Activated CD4-positive, alpha-beta T cell treated with anti-CD3 and anti-CD28 coated beads, Interleukin-2, amount 10 ng/mL, durations not matched to agents 24 days and 14 days (primary cell): ENCODE results near the gene MAP3K1. TPM values are rescaled to one million over a fixed set of nuclear protein-coding genes. Genes with fewer than 3 reads are reported as not detected.

Experiments used
- DNase-seq: peaks from one replicate; pipeline ENCODE4 v3.0.0; 2022
- H3K27ac Mint-ChIP-seq: one replicate; pipeline ENCODE4 v1.8.0; 2022; ENCODE audit warnings: mild to moderate bottlenecking, mixed read lengths
- H3K27me3 Mint-ChIP-seq: one replicate; pipeline ENCODE4 v1.8.0; 2022; ENCODE audit warnings: mixed read lengths
- H3K36me3 Mint-ChIP-seq: one replicate; pipeline ENCODE4 v1.8.0; 2022; ENCODE audit warnings: low read depth, mild to moderate bottlenecking, mixed read lengths
- H3K4me1 Mint-ChIP-seq: one replicate; pipeline ENCODE4 v1.8.0; 2021; ENCODE audit warnings: mixed read lengths
- H3K4me3 Mint-ChIP-seq: one replicate; pipeline ENCODE4 v1.8.0; 2022; ENCODE audit warnings: mild to moderate bottlenecking, moderate library complexity, mixed read lengths
- H3K9me3 Mint-ChIP-seq: one replicate; pipeline ENCODE4 v1.8.0; 2021; ENCODE audit warnings: mixed read lengths
- intact Hi-C: fragments of 100-400 bp; cut with micrococcal nuclease; formaldehyde crosslinking; loops from one replicate; pipeline ENCODE4 v1.15.1; 2023
- total RNA-seq: library from RNA; stranded (reverse); gene quantifications from 2 replicates; pipeline ENCODE4 v1.2.3, GENCODE V29; 2022

Gene MAP3K1
- total RNA-seq, 1 donor from 2014 or later: 27.6 TPM

DNA sequence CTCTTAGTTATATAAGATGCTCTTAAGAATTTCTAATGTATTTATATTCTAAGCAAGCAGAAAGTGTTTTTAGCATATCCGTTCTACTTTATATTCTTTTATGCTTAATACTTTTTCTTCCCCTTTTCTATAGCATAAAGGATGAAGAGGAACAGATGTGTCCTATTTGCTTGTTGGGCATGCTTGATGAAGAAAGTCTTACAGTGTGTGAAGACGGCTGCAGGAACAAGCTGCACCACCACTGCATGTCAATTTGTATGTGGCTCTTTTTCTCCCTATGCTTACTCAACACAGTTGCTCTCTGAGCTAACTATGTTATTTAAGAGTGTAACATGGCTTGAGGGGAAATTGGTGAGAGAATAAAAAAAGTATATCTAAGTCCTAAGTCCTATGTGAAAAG, 56.4 kb downstream of the MAP3K1 start:
- Mint-ChIP-seq H3K4me3 (no peak overlapping the region), H3K4me1 (peaks cover 14% of the 10 kb centered on the region), H3K9me3 (no peaks in the 10 kb centered on the region), H3K36me3 (peaks cover 55% of the 10 kb centered on the region), H3K27ac (no peak overlapping the region), H3K27me3 (no peaks in the 10 kb centered on the region)
- DNase-seq: no peak
- intact Hi-C loops: no loop called here

DNA sequence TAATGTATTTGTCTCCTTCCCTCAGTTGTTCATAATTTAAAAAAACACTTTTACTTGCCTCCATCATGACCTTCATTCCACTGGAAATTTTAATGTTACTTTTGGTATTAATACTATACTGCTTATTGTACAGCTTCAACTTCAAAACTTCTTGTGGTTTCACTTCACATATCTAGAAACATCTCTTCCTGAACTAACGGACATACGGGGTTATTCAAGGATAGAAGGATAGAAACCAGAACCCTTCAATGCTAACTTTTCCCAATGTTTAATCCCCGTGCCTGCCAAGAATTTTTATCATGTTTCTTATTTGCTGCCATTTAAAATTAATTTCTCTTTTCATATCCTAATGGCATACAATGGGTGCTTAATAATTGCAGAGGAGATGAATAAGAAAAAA, 57.7 kb downstream of the MAP3K1 start:
- no peak for DNase-seq
- H3K4me3 Mint-ChIP-seq: no peak overlapping the region
- H3K4me1 Mint-ChIP-seq: peaks cover 14% of the 10 kb centered on the region
- peaks cover 61% of the 10 kb centered on the region for H3K36me3 Mint-ChIP-seq
- peak overlapping the region; percentile 32 for H3K27ac Mint-ChIP-seq
- H3K27me3 Mint-ChIP-seq: no peaks in the 10 kb centered on the region
- no peaks in the 10 kb centered on the region for H3K9me3 Mint-ChIP-seq
- intact Hi-C loops: no loop called here

DNA sequence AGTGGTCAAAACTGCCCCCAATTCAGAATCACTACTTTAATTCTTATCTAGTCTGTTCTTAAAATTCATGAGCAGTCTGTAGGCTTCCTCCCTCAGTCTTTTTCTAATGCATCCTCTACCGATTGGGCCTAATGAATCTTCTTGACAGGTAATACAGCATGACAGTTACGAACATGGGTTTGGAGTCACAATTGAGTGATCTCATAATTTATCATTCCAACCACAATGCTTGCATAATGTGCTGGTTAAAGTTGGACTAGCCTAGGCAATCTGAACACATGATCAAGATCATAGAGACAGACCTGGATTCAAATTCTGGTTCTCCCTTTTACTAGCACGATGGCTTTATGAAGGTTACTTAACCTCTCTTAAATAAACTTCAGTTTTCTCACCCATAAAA, 61.0 kb downstream of the MAP3K1 start:
- Mint-ChIP-seq H3K4me3 (no peak overlapping the region), H3K36me3 (peaks cover 68% of the 10 kb centered on the region), H3K4me1 (peaks cover 13% of the 10 kb centered on the region), H3K27me3 (no peaks in the 10 kb centered on the region), H3K9me3 (no peaks in the 10 kb centered on the region), H3K27ac (no peak overlapping the region)
- intact Hi-C loops: no loop called here
- no peak for DNase-seq

DNA sequence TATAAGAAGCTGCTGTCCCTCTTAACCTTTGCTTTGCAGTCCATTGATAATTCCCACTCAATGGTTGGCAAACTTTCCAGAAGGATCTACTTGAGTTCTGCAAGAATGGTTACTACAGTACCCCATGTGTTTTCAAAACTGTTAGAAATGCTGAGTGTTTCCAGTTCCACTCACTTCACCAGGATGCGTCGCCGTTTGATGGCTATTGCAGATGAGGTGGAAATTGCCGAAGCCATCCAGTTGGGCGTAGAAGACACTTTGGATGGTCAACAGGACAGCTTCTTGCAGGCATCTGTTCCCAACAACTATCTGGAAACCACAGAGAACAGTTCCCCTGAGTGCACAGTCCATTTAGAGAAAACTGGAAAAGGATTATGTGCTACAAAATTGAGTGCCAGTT, 66.2 kb downstream of the MAP3K1 start:
- DNase-seq: no peak
- H3K27ac Mint-ChIP-seq: no peak overlapping the region
- peaks cover 6% of the 10 kb centered on the region for H3K4me1 Mint-ChIP-seq
- intact Hi-C loops: no loop called here
- H3K27me3 Mint-ChIP-seq: no peaks in the 10 kb centered on the region
- peaks cover 73% of the 10 kb centered on the region for H3K36me3 Mint-ChIP-seq
- no peaks in the 10 kb centered on the region for H3K9me3 Mint-ChIP-seq
- H3K4me3 Mint-ChIP-seq: no peak overlapping the region

DNA sequence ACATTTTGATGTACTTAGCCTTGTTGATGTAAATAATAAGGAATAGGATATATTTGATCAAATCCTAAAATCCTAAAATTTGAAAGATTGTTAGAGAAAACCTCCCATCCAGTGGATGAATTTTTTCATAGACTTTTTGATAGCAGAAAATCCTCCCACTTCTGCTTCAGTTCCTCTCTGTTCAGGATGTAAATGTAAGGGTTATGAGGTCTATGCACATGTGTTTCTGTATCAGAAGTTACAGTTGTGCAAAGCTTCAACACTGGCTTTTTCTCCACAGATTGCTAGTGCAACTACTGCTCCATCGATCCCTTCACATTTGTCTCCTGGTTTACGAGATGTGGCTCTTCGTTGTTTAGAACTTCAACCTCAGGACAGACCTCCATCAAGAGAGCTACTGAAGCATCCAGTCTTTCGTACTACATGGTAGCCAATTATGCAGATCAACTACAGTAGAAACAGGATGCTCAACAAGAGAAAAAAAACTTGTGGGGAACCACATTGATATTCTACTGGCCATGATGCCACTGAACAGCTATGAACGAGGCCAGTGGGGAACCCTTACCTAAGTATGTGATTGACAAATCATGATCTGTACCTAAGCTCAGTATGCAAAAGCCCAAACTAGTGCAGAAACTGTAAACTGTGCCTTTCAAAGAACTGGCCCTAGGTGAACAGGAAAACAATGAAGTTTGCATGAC, 78.1 kb downstream of the MAP3K1 start:
- Mint-ChIP-seq H3K27me3 (no peaks in the 10 kb centered on the region), H3K4me3 (no peak overlapping the region), H3K4me1 (peaks cover 9% of the 10 kb centered on the region), H3K9me3 (no peaks in the 10 kb centered on the region), H3K27ac (no peak overlapping the region), H3K36me3 (peaks cover 65% of the 10 kb centered on the region)
- no peak for DNase-seq
- intact Hi-C loops: no loop called here

DNA sequence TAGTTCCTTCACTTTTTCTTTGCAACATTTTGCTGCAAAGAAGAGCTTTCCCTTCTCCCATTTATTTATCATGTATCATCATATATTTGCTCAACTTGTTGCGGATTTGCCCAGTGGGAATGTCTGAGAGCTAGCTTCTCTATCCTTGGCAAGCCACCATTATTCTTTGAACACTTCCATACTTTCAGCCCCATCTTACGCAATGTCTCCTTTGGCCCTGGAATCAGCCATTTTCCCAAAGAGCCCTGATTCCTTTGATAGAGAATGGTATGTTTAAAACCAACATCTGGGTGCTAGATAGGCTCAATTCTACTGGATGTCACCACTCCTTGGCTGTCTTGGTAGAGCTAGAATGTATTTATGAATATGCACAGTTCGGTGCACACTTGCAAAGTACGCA, 81.4 kb downstream of the MAP3K1 start:
- Mint-ChIP-seq H3K27ac (no peak overlapping the region), H3K4me3 (no peak overlapping the region), H3K36me3 (peaks cover 39% of the 10 kb centered on the region), H3K9me3 (no peaks in the 10 kb centered on the region), H3K27me3 (no peaks in the 10 kb centered on the region), H3K4me1 (peaks cover 6% of the 10 kb centered on the region)
- intact Hi-C loops: no loop called here
- DNase-seq: no peak

DNA sequence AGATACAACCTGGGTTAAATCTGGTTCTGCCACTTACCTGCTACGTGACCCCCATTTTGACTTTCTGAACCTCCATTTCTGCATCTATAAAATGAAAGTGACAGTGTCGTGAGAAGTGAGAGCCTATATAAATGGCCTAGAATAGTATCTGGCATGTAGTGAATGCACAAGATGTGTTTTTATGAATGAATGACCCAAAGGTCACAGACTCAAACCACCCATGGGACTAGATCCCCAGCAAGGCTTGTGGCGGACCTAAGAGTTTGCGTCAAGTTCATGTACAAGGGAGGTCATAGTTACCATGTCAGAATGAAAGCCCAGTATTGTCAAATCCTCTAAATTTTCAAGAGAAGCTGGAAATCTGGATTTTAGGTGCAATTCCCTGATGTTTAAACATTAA, 82.9 kb downstream of the MAP3K1 start:
- H3K4me3 Mint-ChIP-seq: no peak overlapping the region
- H3K9me3 Mint-ChIP-seq: no peaks in the 10 kb centered on the region
- H3K36me3 Mint-ChIP-seq: peaks cover 29% of the 10 kb centered on the region
- H3K27me3 Mint-ChIP-seq: peaks cover 2% of the 10 kb centered on the region
- H3K4me1 Mint-ChIP-seq: peaks cover 6% of the 10 kb centered on the region
- no peak overlapping the region for H3K27ac Mint-ChIP-seq
- intact Hi-C loops: no loop called here
- DNase-seq: no peak

DNA sequence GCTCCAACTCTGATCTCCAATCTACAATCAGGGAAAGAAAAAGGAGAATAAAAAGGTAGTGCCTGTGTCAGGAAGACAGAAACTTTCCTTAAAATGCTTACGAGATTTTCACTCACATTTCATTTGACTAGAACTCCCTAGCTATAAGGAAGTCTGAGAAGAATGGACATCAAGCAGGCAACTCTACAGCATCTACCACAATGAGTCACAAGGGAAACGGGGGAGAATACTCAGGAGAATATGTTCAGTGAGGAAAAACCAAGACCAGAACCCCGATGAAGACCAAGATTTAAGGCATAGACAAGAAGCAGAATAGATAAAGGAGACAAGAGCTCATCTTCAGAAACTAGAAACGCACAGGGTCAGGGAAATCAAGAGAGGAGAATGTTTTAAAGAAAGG, 85.0 kb downstream of the MAP3K1 start:
- peaks cover 2% of the 10 kb centered on the region for H3K4me1 Mint-ChIP-seq
- H3K27ac Mint-ChIP-seq: no peak overlapping the region
- H3K27me3 Mint-ChIP-seq: peaks cover 14% of the 10 kb centered on the region
- intact Hi-C loops: loop anchor here (2.0 to 5.0 kb wide), 2 partner anchors 276 to 628 kb away; no protein-coding TSS in a partner anchor
- H3K4me3 Mint-ChIP-seq: no peak overlapping the region
- no peak for DNase-seq
- H3K9me3 Mint-ChIP-seq: no peaks in the 10 kb centered on the region
- peaks cover 13% of the 10 kb centered on the region for H3K36me3 Mint-ChIP-seq

DNA sequence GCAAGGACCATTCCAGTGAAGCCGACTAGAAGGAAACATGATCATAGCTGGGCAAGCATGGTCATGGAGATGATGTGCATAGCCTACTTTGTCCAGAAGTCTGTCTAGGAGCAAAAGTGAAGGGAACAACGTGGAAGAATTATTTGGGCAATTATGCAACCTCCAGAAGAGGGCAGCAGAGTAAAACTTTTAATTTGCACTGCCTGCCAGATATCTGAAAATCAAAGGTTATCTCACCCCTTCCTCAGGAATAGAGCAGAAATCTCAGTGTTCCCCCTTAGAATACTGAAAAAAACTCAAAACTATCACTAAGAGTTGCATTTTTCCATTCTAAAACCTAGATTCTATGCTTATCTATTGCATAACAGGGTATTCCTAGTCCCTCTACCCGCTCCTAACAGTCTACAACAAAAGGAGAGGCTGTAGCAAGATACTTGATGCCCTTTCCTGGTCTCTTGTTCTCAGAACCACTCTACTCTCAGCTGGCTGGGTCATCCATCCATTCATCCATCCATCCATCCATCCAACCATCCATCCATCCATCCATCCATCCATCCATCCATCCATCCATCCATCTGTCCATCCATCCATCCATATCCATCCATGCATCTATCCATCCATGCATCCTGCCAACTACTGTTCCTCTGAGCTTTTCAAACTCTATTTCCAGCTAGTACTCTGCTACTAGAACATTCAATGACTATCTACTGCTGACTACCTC, 85.7 kb downstream of the MAP3K1 start:
- Mint-ChIP-seq H3K9me3 (no peaks in the 10 kb centered on the region), H3K36me3 (peaks cover 10% of the 10 kb centered on the region), H3K27me3 (peaks cover 16% of the 10 kb centered on the region), H3K27ac (no peak overlapping the region), H3K4me1 (peaks cover 2% of the 10 kb centered on the region), H3K4me3 (no peak overlapping the region)
- peak; percentile 84 for DNase-seq
- intact Hi-C loops: loop anchor here (1.0 to 5.0 kb wide), 5 partner anchors 237 to 629 kb away; no protein-coding TSS in a partner anchor

DNA sequence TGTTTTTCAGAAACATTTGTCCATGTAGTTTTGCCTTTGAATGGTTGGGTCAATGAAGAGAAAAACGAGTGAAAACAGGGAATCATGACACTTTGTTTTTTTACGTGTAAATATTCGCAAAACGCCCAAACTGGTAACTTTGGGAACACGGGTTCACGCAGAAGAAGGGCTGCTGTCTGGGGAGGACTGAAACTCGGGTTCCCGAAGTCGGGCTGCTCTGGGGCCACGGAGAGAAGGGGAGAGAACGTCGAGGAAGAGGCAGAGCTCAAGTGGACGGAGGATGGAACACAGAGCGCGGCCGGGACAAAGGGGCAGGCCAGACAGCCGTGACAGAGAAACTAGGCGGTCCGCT, 93.6 kb downstream of the MAP3K1 start:
- no peak for DNase-seq
- H3K27ac Mint-ChIP-seq: peak overlapping the region; percentile 86
- peaks cover 20% of the 10 kb centered on the region for H3K27me3 Mint-ChIP-seq
- H3K4me3 Mint-ChIP-seq: peak overlapping the region; percentile 92
- intact Hi-C loops: loop anchor here (1.0 to 5.0 kb wide), 5 partner anchors 43 to 1553 kb away; partner anchors contain the start of genes MIER3 and PLK2
- no peaks in the 10 kb centered on the region for H3K9me3 Mint-ChIP-seq
- H3K4me1 Mint-ChIP-seq: peaks cover 21% of the 10 kb centered on the region
- peaks cover 9% of the 10 kb centered on the region for H3K36me3 Mint-ChIP-seq

DNA sequence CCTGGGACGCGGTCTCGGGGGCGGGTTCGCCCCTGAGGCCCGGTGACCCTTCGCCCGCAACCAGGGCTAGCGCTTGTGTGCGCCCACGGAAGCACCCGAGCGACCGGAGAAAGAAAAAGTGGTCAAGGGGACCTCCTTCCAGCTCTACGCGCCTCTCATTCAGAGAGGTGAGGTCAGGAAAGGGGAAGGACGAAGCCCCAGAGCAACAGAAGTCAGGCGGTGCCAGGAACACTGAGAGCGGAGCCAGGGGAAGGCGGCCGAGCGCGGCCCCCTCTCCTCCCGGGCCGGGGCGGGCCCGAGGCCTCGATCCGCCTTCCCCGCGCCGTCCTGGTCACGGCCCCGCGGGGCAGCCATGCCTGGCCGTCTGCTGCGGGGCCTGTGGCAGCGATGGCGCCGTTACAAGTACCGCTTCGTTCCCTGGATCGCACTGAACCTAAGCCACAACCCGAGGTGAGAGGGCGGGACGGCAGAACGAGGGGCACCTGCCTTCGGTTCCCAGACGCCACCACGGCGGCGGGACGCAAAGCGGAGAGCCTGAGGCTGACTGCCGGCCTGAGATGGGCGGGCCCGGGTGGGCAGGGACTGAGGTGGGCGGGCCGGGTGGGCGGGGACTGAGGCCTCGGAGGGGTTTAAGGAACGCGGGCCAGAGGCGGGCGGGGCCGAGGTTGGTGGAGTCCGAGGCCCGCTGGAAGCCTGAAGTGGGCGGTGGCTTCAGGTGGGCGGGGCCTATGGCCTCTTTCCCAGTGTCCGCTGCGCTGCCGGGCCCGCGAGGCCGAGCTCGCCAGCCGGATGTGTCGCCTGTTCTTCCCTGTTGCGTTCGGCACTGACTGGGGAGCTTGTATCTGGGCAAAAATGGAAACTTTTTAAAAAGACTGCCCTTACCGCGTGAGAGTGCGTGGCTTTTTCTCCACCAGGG, 94.2 kb downstream of the MAP3K1 start, which contains the start of gene SETD9:
Gene SETD9, plus strand, starts transcription at position 303 of the 916 bp plus-strand sequence. Its CDS starts 50 bp downstream, at position 353.
- intact Hi-C loops: loop anchor here (1.0 to 5.0 kb wide), 5 partner anchors 43 to 1553 kb away; partner anchors contain the start of genes MIER3 and PLK2
- peak; percentile 98 for DNase-seq
- Mint-ChIP-seq H3K4me1 (peaks cover 21% of the 10 kb centered on the region), H3K9me3 (no peaks in the 10 kb centered on the region), H3K4me3 (peak within 1 kb of the TSS; percentile 92), H3K36me3 (peaks cover 9% of the 10 kb centered on the region), H3K27me3 (peaks cover 18% of the 10 kb centered on the region), H3K27ac (peak within 1 kb of the TSS; percentile 98)

DNA sequence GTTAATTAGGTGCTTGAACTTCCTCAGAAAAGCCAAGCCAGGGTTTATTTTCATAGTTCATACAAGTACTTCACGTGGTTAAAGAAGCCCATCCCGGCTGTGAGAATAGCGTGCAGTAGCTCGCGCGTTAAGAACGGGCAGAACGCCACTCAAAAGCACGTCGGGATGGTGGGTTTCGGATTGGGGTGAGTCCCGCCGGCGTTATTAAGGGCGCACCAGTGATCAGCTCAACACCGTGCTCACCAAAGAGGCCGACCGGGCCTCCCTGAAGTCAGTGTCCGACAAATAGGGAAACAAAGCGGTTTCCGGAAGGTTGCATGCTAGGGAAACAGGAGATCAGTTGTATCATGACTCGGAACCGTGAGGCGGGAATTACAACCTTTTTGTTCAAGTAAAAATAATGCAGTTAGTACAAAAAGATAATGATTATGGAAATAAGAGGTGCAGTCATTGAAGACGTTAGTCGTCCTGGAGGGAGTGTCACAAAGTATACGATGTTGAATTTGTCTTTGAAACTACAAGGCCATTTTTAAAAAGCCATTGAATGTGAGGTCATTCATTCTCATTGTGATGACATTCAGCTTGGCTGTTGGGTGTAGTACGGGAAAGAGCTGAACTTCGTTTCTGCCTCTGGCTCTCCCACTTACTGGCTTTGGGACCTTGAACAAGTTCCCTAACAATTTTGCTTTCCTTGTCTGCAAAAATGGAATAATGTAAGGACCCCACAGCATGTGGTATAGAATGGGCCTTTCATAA, 95.0 kb downstream of the MAP3K1 start:
- Mint-ChIP-seq H3K9me3 (no peaks in the 10 kb centered on the region), H3K36me3 (peaks cover 9% of the 10 kb centered on the region), H3K27me3 (peaks cover 14% of the 10 kb centered on the region), H3K4me1 (peaks cover 21% of the 10 kb centered on the region), H3K27ac (peak overlapping the region; percentile 98), H3K4me3 (peak overlapping the region; percentile 92)
- no peak for DNase-seq
- intact Hi-C loops: no loop called here

DNA sequence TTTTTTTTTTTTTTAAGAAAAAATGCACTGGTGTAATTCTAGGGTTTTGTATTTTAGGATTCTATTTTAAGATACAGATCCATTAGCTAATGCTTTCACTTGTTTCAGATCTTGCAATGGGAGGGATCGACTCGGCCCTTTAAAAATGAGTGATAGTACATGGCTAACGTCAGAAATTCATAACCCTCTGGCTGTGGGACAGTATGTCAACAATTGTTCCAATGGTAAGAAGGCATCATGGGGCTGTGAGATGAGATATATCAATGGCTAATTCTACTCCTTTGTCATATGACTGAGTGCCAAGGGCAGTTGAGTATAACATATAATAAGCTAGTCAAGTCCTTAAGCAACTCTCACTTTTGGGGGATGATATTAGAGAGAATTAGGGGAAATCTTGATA, 98.4 kb downstream of the MAP3K1 start:
- peaks cover 2% of the 10 kb centered on the region for H3K27me3 Mint-ChIP-seq
- DNase-seq: no peak
- H3K4me1 Mint-ChIP-seq: peaks cover 20% of the 10 kb centered on the region
- H3K27ac Mint-ChIP-seq: no peak overlapping the region
- intact Hi-C loops: no loop called here
- H3K4me3 Mint-ChIP-seq: no peak overlapping the region
- peaks cover 12% of the 10 kb centered on the region for H3K36me3 Mint-ChIP-seq
- no peaks in the 10 kb centered on the region for H3K9me3 Mint-ChIP-seq
